COLO829 (cell line): ENCODE data around the gene SPOCK1.

Experiments used
- DNase-seq: peaks from one replicate; pipeline ENCODE4 v3.0.0; 2012; ENCODE audit warnings: low spot score

The SPOCK1 gene

DNA sequence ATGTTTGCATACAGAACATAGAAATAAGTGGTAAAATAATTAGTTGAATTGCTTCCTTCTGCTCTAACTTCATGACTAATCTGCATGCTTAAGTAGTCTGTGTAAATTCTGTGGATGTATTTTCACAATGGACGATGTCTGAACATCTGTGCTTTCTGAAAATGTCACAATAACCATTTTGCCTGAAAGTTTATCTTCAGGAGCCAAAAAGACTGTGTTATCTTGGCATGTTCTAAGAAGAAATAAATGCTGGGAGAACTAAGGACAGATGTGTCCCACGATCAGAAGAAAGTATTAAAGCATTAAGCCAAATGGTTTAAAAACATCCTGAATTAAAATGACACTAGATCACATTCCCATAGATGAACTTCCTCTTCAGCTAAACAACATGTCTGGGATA is 397.6 kb downstream of the SPOCK1 start:
- DNase-seq, result no peak

DNA sequence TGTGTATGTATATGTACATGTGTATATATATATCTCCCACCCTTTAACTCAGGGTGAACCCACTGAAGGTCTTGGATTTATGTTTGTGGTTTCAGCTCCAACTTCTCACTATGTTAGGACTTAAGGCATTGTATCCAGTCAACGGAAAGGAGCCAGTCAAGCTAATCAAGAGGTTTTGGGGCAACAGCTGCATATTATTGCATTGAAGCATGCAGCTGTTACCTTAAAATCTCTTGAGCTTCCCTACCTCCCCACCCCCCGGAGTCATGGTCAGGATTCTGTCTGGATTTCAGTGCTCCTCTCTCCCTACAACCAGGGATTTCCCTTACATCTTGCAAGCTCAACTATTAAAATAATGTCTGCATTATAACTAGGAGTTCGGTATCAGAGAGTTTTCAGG is 399.5 kb downstream of the SPOCK1 start:
- DNase-seq, result no peak

DNA sequence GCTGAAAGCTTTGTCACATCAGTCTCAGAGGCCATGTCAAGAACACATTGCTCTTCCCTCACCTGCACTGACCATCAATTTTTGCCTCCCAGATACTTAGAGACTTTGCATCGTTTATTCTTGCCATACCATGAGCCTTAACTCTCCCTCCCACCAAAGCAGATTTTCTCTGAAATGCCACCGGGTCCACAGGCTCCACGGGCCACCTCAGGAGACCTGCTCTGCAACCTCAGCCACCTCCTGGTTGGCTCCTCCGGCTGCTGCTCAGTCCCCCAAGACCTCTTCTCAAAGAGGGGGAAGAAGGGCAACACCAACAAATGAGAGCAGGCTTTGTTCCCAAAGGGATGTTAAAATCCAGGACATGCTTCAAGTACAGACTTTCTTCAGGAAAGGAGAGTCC is 400.5 kb downstream of the SPOCK1 start:
- no peak for DNase-seq

DNA sequence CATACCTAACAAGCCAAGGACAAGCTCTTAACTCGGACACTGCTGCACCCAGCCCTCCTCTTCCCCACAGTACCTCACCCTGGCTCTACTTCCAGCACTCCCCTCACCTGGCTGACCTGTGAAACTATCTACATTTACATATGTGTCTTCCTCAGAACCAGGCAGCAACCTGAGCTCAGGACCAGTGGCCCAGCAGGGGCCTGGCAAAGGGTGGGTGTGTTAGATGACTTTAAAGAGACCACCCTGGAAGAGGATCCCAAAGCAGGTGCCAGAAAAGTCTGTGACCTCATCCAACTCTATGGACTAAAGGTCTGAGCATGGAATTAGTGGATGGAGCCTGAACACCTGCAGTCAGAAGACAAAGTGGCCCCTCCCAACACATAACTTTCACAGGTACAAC is 400.9 kb downstream of the SPOCK1 start:
- DNase-seq, result no peak

DNA sequence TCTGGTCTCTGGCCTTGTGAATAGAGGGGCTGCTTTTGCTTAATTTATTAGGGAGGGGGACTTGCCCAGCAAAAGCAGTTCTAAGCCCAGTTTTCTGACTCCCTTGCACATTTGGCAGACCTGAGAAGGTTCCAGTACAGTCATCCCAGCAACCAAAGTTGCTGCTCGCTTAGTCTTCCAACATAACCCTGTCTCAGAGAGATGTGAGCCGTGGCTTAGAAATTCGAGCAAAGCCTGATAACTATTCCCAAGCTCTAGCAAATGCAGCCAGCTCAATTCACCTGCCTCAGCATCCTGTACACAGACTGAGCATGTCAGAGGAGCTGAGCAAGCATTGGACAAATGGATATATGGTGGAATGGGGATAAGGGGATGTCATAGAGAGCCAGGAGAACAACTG is 401.9 kb downstream of the SPOCK1 start:
- no peak for DNase-seq

DNA sequence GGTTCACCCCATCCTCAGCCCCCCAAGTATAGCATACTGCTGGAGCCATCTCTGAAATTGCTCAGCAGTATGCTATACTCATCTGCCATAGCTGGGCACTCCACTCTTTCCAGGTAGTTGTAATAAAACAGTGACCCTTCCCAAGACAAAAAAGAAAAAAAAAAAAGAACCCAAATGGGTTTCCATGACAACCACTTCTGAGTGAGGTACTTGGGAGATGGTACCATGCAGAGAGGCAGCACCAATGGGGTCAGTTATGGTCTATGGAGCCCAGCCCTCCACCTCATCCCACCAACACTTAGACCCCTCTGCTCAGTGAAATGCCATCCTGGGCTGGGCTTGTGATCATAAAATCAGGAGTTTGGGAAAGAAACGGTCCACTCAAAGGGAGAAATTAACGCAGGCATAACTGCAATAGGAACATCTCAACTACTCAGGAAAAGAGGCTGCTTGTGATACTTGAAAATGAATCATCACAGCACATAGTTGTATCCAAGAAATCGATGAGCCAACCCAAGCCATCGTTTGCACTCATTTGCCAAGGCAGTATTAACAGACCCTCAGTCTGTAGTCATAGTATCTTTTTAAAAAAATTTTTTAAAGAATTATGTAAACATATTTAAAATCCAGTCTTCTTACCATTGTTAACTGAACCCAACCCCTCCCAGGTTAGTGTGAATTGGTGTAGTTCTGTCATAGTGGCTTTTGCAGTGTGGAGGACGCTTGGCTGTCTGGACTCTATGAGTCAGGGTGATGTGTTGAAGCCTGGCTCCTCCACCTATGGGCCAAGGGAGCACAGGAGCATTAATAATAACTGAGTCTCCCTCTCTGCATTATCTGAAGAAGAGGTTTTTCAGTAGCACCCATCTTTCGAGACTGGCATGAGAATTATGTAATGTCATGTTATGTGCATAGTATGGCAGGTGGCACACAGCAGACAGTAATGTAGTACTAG is 402.7 kb downstream of the SPOCK1 start:
- DNase-seq, result no peak

DNA sequence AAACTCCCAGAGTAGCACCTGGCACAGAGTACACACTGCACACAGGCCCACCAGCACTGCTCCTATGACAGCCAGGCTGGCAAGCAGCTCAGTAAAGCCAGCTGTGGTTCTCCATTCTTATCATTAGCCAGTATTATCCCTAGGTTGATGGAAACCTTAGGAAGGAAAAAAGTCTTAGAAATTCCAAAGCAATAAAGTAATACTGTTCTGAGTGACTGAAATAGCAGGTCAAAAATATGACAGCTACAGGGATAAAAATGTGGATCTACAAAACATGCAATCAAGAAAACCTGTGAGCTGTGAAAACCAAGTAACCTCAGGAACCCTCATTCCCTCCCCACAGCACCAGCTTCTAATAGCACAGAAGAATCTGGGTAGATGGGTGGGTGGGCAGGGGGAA is 403.5 kb downstream of the SPOCK1 start:
- no peak for DNase-seq

DNA sequence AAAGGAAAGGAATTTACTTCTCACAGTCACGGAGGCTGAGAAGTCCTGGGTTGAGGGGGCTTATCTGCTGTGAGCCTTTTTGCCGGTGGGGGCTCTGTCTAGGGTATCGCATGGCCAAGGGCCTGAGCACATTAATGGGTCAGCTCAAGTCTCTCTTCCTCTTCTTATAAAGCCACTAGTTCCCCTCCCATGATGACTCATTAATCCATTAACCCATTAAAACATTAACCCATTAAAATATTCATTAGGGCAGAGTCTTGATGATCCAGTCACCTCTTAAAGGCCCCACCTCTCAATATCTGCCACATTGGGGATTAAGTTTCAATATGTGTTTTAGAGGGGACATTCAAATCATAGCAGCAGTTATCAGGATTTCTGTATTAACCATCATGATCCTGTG is 406.3 kb downstream of the SPOCK1 start:
- no peak for DNase-seq

DNA sequence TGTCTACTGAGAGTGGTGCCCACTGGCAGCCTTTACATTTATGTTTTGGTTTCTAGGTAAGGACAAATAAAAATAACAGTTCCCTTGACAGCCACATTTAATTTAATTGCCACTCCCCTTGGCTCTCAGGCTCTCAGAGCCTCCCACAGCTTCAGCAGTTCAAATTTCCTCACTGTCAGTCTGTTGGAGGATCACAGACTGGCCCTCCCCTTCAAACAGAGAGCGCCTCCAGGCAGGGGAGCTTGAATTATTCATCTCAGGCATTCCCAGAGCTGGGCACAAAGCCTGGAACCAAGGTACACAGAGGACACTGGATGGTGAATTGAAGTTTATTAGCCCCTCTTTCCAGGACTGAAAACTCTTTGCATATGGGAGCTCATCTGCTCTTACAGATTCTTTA is 407.7 kb downstream of the SPOCK1 start:
- DNase-seq, result no peak

DNA sequence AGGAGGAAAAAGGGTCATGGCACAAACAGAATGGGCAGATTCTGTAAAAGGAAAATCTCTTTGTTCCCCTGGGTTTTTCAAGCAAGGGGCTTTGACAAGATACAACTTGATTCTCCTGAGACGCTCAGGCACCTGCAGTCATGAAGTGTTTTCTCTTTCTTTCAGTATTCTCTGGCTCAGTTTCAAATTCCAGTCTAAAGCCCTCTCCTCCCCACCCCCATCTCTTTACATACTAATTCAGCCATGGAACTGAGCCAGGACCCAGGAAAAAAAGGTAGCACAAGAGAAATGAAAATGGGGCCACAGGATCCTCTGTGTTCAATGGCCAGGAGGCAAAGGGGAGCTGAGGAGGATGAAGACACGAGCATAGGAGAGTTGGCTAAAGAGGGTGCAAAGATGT is 408.4 kb downstream of the SPOCK1 start:
- no peak for DNase-seq

DNA sequence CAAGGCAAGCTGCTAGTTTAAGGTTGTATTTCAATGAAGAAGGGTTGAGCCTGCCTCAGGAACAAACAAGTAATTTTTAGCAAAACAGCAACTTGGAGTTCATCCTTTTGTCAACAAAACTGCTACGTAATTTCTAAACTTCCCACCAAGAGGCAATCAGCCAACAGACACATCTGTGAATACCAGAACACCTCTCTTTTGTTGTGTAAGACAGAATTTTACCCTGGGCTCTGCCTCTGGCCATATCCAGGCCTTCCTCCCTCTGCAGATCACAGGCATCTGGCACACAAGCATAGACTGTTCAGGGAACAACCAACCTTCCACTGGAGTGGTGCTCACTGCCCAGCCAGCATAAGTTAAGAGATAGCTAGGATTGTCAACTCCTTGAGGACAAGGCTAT is 409.0 kb downstream of the SPOCK1 start:
- no peak for DNase-seq

DNA sequence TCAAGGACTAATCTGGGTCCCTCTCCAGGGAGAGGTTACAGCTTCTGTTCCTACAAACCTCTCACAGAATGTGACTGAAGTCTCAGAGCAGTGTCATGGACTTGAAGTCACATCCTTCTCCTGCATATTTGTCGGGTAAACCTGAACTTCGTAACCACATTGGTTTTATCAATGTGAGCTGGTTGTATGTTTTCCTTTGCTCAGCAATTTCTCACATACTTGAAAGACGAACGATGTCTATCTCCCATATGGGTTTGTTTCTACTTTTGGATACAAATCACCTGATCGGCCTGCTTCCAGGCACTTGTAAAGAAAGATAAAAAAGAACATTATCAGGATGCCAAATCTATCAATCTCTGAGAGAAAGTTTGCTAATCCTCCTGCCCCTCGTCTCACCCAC is 411.0 kb downstream of the SPOCK1 start:
- no peak for DNase-seq

DNA sequence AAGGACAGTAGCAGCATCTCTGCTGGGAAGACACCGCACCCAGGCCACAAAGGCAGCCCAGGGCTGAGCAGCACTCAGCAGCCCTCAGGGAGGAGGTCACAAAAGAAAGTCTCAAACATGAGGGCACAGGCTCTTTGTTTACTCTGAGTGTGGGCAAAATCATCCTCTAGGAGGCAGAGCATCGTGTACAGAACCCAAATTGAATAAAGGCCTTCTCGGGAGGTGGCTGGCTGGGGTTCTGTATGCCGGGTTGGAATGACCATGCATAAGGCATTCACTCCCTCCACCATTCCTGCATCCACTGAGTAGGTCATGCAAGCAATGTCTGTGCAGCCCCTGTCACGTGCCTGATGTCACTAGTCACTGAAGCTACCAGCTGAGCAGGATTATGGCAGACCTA is 412.8 kb downstream of the SPOCK1 start:
- DNase-seq, result no peak

DNA sequence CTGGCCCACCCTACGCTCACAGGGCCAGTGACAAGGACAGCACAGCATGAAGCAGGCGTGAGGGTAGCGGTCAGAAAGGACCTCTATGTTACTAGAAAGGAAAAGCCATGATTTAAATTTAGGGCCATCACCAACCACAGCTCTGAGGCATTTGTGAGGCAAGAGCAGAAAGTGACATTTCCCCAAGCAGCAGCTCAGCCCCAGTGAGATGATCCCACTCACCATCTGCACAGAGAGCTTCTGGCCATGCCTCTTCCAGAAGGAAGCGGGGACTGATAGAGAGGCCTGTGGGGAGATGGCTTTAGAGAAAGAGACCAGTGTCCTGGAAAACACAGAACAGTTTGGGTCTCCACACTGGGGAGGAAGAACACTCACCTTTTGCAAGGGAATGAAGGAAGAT is 413.9 kb downstream of the SPOCK1 start:
- DNase-seq, result no peak

DNA sequence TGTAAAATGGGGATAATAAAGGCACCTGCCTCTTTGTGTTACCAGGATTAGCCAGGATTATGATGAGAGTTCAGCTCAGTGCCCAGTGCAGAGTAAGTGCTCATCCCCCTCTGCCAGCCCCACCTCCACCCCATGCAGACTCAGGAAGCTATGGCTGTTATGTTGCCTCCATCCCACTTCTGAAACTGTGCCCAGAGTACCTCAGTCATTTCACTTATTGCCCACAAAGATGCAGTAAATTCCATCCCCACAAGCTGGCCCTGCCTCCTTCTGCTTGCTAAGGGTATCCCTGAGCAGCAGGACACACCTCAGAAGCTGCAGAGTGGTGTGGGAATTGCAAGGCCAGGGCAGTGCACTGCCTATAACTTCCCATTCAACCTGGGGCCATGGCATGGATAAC is 415.1 kb downstream of the SPOCK1 start:
- no peak for DNase-seq

DNA sequence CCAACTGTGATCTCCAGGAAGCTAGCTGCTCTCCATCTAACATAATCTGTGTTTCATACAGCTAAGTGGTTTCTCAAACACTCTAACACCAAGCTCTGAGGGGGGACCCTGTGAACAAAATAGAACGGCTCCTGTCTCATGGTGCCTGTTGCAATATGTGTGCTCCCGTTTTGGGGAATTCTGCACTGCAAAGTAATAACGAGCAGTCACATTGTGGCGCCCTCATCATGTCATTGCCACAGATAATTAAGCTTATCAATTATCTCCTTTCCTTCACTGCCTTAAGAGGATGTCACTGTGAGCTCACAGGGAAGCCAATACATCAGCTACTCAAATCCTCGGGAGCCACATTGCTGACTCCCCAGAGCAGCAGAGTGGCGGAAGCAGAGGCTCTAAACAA is 416.2 kb downstream of the SPOCK1 start:
- DNase-seq, result no peak

DNA sequence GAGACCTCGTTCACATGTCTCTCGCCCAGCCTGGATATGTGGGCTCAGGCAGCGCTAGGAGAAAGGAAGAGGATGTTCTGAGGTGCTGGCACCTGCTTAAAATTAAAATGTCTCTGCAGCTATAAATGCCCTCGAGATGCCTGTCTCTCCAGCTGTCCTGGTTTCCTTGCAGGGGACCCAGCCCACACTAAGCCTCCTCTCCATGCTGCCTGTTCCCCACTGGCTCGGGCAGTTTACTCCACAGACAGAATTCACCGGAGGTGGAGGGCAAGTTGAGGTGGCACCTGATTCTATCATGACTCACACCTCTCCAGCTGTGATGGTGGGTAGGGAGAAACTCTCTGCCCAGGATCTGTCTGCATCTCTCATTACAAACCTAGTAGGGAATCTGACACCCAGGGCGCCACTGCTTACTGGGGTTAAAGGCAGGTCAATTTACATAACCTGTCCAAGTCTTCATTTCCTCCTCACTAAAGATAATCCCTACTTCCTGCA is 420.9 kb downstream of the SPOCK1 start:
- DNase-seq, result no peak

DNA sequence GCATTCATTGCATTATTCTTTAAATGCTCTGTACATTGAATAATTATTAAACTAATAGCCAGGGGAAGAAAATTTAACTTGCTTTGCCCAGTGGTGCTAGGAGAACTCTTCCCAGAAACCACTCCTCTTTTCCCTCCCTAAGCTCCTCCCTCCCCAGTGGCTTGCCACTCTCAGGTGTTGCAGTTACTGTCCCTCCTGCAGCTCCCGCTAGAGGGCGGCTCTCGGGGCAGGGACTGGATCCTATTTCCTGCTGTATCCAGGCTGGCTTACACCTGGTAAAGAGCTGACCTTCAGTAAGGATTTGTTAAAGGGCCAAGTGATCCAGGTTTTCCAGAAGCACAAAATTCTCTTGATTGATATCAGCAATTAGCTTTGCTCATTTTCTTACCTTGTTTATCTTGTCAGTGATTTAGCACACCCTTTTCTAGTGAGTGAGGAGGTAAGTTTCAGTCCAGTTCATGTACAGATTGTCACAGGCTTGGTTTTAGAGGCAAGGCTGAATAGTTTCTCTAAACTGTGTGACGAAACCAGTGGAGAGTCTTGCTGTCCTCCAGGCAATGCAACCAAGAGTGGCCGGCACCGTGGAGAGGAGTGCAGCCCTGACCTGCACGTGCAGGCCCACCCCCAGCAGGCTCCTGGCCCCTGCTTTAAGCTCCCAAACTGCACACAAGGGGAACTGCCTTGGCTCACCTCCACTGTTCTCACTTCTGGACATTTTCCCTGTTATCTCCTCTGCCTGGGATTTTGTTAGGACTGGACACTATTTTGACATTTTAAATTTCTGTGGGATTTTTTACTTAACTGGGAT is 423.8 kb downstream of the SPOCK1 start:
- DNase-seq, result peak; percentile 13

DNA sequence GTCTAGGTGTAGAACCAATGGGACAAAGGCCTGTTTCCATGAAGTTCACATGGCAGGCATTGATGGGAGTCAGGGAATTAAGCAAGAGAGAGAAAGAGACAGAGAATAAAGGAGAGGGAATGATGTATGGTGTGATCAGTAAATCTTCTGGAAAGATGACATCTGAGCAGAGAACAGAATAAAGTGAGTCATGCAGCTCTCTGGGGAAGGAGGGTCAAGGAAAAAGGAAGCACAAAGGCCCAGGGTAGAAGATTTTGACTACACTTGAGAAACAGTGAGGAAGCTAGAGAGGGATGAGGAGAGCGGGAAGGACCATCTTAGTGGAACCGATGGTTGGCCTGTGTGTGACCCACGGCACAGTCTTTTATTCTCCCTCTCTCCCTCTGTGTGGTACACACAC is 425.9 kb downstream of the SPOCK1 start:
- no peak for DNase-seq

DNA sequence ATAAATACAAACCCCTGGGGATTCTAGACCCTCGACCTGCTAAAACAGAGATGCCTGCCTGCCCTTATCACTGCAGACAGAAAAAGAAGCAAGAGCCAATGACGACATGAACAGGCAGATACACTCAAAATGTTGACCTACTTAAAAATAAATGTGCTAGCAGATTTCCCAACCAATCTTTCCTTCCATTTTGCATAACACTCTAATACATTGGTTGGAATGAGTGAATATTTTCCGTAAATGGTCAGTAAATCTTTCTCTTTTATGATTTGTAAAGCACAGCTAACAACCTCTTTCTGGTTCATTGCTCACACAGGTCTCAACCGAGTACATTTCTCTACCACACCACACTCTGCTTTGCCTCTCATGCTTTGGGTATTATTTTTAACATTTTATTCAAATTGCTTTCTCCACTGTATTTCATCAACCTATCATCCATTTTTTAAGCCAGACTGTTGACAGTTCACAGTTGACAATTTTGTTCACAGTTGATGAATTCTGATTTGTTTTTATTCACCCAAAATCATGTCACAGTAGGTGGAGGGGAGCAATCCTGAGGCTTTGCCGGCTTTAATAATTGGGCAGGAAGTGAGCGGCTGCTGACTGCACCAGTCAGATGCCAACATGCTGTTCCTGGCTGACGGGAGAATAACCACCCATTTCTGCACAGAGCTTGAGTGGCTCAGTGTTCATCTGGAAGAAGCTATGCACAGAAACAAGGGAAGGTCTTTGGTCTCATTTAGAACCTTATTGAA is 426.6 kb downstream of the SPOCK1 start:
- DNase-seq, result no peak

DNA sequence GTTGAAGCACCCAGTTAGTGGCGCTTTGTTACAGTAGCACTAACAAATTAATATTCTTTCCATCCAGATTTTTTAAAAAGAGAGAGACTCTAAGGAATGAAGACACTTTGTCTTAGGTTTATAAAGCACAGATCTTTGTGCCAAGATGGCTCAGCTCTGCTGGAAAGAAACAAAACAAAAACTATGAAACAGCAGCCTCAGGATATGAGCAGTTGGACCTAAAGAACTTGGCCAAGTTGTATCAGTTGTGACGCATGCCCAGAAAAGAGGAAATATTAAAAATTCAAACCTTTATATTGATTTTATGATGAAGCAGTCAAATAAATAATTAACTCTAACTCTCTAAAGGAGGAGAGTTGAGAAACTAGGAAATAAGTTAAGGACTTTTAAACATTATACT is 427.2 kb downstream of the SPOCK1 start:
- DNase-seq, result no peak

DNA sequence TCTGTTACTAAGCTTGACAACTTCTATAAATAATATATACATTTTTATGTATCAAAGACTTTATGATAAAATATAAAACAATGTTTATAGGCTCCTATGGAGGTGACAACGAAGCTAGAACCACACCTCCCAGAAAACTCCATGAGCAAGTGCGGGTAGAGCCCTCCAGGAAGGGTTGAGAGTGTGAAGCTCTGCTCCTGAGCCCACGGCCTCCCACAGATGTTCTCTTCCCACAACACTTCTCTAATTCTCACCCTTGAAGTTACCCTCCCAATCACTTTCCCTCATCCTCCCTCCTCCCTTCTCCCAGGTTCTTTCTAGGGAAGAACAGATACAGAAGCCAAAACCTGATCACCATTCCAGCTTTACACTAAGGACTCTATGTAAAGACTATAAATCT is 427.6 kb downstream of the SPOCK1 start:
- DNase-seq, result no peak
